Measurements from ENCODE around the gene KRT38.

DNA sequence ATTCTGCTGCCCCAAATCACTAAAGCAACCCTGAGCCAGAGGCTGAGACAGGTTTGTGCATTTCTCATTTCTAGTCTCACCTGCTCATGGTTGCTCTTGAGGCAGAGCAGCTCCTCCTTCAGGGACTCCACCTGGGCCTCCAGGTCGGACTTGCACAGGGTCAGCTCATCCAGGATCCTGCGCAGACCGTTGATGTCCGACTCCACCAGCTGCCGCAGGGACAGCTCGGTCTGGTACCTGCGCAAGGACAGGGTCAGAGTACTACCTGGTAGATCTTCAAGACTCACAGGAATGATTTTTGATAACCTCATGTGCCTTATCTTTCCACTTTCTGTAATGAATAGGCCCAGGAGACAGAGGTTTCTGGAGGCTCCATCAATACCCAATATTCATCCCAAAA, 44.4 kb downstream of the KRT38 start:
- no peak for TF ChIP-seq EZH2 (IDR thresholded peaks at IDR 0.05; ENCODE audit: insufficient read depth, low read length)
- TF ChIP-seq, protein P1, sequence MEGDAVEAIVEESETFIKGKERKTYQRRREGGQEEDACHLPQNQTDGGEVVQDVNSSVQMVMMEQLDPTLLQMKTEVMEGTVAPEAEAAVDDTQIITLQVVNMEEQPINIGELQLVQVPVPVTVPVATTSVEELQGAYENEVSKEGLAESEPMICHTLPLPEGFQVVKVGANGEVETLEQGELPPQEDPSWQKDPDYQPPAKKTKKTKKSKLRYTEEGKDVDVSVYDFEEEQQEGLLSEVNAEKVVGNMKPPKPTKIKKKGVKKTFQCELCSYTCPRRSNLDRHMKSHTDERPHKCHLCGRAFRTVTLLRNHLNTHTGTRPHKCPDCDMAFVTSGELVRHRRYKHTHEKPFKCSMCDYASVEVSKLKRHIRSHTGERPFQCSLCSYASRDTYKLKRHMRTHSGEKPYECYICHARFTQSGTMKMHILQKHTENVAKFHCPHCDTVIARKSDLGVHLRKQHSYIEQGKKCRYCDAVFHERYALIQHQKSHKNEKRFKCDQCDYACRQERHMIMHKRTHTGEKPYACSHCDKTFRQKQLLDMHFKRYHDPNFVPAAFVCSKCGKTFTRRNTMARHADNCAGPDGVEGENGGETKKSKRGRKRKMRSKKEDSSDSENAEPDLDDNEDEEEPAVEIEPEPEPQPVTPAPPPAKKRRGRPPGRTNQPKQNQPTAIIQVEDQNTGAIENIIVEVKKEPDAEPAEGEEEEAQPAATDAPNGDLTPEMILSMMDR (IDR thresholded peaks at IDR 0.05; ENCODE audit: insufficient read depth, low read depth, low read length), result no peak
